Neutrophil (primary cell): Measurements from ENCODE around the gene ANO1.

Experiments
- H3K27ac ChIP-seq: fragments of 200-600 bp; sonication (generic); 2 replicates; pipeline ENCODE4 v1.5.1; 2016; ENCODE audit warnings: mild to moderate bottlenecking, moderate library complexity
- H3K27me3 ChIP-seq: fragments of 200-600 bp; sonication (generic); 2 replicates; pipeline ENCODE4 v1.6.0; 2016; ENCODE audit warnings: mild to moderate bottlenecking
- H3K36me3 ChIP-seq: fragments of 200-600 bp; sonication (generic); 2 replicates; pipeline ENCODE4 v1.5.1; 2017
- H3K4me1 ChIP-seq, 2 experiments: fragments of 200-600 bp in 1 of 2; sonication (generic) in 1 of 2; 1 replicate in 1 of 2; 2 replicates in 1 of 2; pipeline versions ENCODE4 v1.5.1 to v1.6.1; 2013 to 2016; ENCODE audit warnings: low read depth in 1 of 2, low read length in 1 of 2, mild to moderate bottlenecking in 1 of 2, moderate library complexity in 1 of 2; ENCODE audit not compliant: control insufficient read depth in 1 of 2, insufficient read depth in 1 of 2
- H3K4me3 ChIP-seq, 2 experiments: fragments of 200-600 bp in 1 of 2; sonication (generic) in 1 of 2; 1 replicate in 1 of 2; 2 replicates in 1 of 2; pipeline ENCODE4 v1.5.1; 2013 to 2016; ENCODE audit warnings: low read depth in 1 of 2, low read length in 1 of 2, mild to moderate bottlenecking in 1 of 2, moderate library complexity in 1 of 2
- H3K9me3 ChIP-seq: fragments of 200-600 bp; sonication (generic); 2 replicates; pipeline ENCODE4 v1.5.1; 2016
- CTCF ChIP-seq: fragments of 200-600 bp; sonication (generic); IDR thresholded peaks from 2 replicates; pipeline ENCODE4 v1.5.1; 2016; ENCODE audit warnings: antibody characterized with exemption

ANO1 gene

GRCh38 chr11:70135625-70136059 lies 57.5 kb downstream of the ANO1 start:
- H3K4me1 ChIP-seq: no peaks in the 10 kb centered on the region

GRCh38 chr11:70137383-70137782 lies 59.3 kb downstream of the ANO1 start:
- H3K36me3 ChIP-seq: no peaks in the 10 kb centered on the region
- H3K27me3 ChIP-seq: peaks cover 34% of the 10 kb centered on the region
- H3K9me3 ChIP-seq: no peaks in the 10 kb centered on the region
- H3K27ac ChIP-seq: no peak overlapping the region
- H3K4me3 ChIP-seq: no peak overlapping the region
- TF ChIP-seq CTCF: no peak
- H3K4me1 ChIP-seq: no peaks in the 10 kb centered on the region

More at GRCh38 chr11:70135625-70136059, 57.5 kb downstream of the ANO1 start:
- Histone ChIP-seq H3K27me3 (peaks cover 16% of the 10 kb centered on the region), H3K9me3 (no peaks in the 10 kb centered on the region), H3K4me3 (no peak overlapping the region), H3K27ac (no peak overlapping the region), H3K36me3 (no peaks in the 10 kb centered on the region)
- TF ChIP-seq CTCF: no peak

- Histone ChIP-seq H3K36me3 (no peaks in the 10 kb centered on the region), H3K4me1 (no peaks in the 10 kb centered on the region), H3K4me3 (no peak overlapping the region), H3K27me3 (peaks cover 44% of the 10 kb centered on the region), H3K27ac (no peak overlapping the region), H3K9me3 (no peaks in the 10 kb centered on the region)
- TF ChIP-seq CTCF: no peak
Measured at GRCh38 chr11:70138403-70138802, 60.3 kb downstream of the ANO1 start.

GRCh38 chr11:70139785-70140410 lies 61.8 kb downstream of the ANO1 start:
- Histone ChIP-seq H3K27ac (no peak overlapping the region), H3K27me3 (peaks cover 56% of the 10 kb centered on the region), H3K4me1 (no peaks in the 10 kb centered on the region), H3K36me3 (no peaks in the 10 kb centered on the region), H3K9me3 (no peaks in the 10 kb centered on the region), H3K4me3 (no peak overlapping the region)
- no peak for TF ChIP-seq CTCF

- TF ChIP-seq CTCF: no peak
- H3K9me3 ChIP-seq: no peaks in the 10 kb centered on the region
- H3K36me3 ChIP-seq: no peaks in the 10 kb centered on the region
- no peak overlapping the region for H3K4me3 ChIP-seq
- H3K4me1 ChIP-seq: no peaks in the 10 kb centered on the region
- no peak overlapping the region for H3K27ac ChIP-seq
- H3K27me3 ChIP-seq: peaks cover 64% of the 10 kb centered on the region
Measured at GRCh38 chr11:70140711-70141485, 62.8 kb downstream of the ANO1 start.
